ENCODE data around the gene CBLB.

Gene CBLB

GRCh38 chr3:105647047-105647446 lies 221.8 kb downstream of the CBLB start:
- H2AK5ac ChIP-seq (ENCODE audit: low read depth, low read length), result no peak overlapping the region
- WGBS, 2 donors (ENCODE audit: extremely low coverage in 2 of 2, insufficient read length in 2 of 2, insufficient replicate concordance in 1 of 2), result no CpG with 5 or more reads among the region's 2 CpGs
- H2BK120ac ChIP-seq (ENCODE audit: low read depth, low read length), result no peak overlapping the region
- no peak overlapping the region for H4K91ac ChIP-seq (ENCODE audit: low read depth, low read length, poor library complexity)
- H2AFZ ChIP-seq (ENCODE audit: low read length), result no peak overlapping the region
- H2BK5ac ChIP-seq (ENCODE audit: low read length), result no peak overlapping the region
- peaks cover 0 to 2% of the 10 kb centered on the region in 2 donors for H3K4me1 ChIP-seq (ENCODE audit: control insufficient read depth in 2 of 2, insufficient read depth in 1 of 2, low read depth in 1 of 2, low read length in 2 of 2)
- no peaks in the 10 kb centered on the region for H3K9me3 ChIP-seq (replicated peaks in 1 of 2; ENCODE audit: control insufficient read depth in 2 of 2, insufficient read depth in 1 of 2, low read depth in 1 of 2, low read length in 2 of 2)
- no peak overlapping the region for H3K4ac ChIP-seq (ENCODE audit: low read length)
- no peak overlapping the region for H3K23ac ChIP-seq (ENCODE audit: low read depth, low read length, poor library complexity)
- DNase-seq (ENCODE audit: low spot score), result no peak
- no peaks in the 10 kb centered on the region for H3K79me1 ChIP-seq (ENCODE audit: low read depth, low read length)
- no peak overlapping the region for H3K14ac ChIP-seq (ENCODE audit: low read length)
- H3K4me3 ChIP-seq (ENCODE audit: low read length in 2 of 2), result no peak overlapping the region
- no peak overlapping the region for H3K18ac ChIP-seq (ENCODE audit: low read length)
- H3K9ac ChIP-seq (ENCODE audit: low read depth, low read length, poor library complexity), result no peak overlapping the region
- H2BK15ac ChIP-seq (ENCODE audit: low read length), result no peak overlapping the region
- H2BK12ac ChIP-seq (ENCODE audit: low read length), result no peak overlapping the region
- no peak overlapping the region for H3K4me2 ChIP-seq (ENCODE audit: insufficient read depth, low read length, poor library complexity, severe bottlenecking)
- H3K36me3 ChIP-seq (replicated peaks in 1 of 2; ENCODE audit: control insufficient read depth in 2 of 2, insufficient read depth in 2 of 2, low read length in 2 of 2), result no peaks in the 10 kb centered on the region
- no peaks in the 10 kb centered on the region for H3K27me3 ChIP-seq (ENCODE audit: control insufficient read depth in 3 of 3, insufficient read depth in 3 of 3, low read depth in 1 of 3, low read length in 3 of 3)
- no peak overlapping the region for H3K27ac ChIP-seq (replicated peaks; ENCODE audit: low read length)
- no peak overlapping the region for H4K8ac ChIP-seq (ENCODE audit: low read depth, low read length)

DNA sequence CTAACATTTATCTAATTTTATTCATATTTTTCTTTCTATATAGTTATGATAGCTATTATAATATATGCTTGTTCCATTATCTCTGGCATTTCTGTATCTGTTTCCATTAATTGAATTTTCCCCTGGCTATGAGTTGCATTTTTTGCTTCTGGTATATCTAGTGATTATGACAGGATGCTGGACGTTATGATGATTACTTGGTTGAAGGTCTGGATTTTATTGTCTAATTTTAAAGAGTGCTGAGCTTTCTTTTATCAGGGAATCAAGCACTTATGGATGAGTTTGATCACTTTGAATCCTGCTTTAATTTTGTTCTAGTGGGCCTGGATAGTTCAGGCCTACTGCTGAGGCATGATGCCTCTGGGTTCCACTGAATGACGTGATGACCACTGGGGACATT lies 229.7 kb downstream of the CBLB start:
- Histone ChIP-seq H3K9ac (ENCODE audit: low read depth, low read length, poor library complexity) (no peak overlapping the region), H3K4me2 (ENCODE audit: insufficient read depth, low read length, poor library complexity, severe bottlenecking) (no peak overlapping the region), H3K9me3 (replicated peaks in 1 of 2; ENCODE audit: control insufficient read depth in 2 of 2, insufficient read depth in 1 of 2, low read depth in 1 of 2, low read length in 2 of 2) (no peaks in the 10 kb centered on the region), H2AK5ac (ENCODE audit: low read depth, low read length) (no peak overlapping the region), H3K4me3 (ENCODE audit: low read length in 2 of 2) (no peak overlapping the region), H4K8ac (ENCODE audit: low read depth, low read length) (no peak overlapping the region), H3K36me3 (replicated peaks in 1 of 2; ENCODE audit: control insufficient read depth in 2 of 2, insufficient read depth in 2 of 2, low read length in 2 of 2) (no peaks in the 10 kb centered on the region), H3K4me1 (ENCODE audit: control insufficient read depth in 2 of 2, insufficient read depth in 1 of 2, low read depth in 1 of 2, low read length in 2 of 2) (no peaks in the 10 kb centered on the region), H2BK120ac (ENCODE audit: low read depth, low read length) (no peak overlapping the region), H3K27ac (replicated peaks; ENCODE audit: low read length) (no peak overlapping the region), H3K27me3 (ENCODE audit: control insufficient read depth in 3 of 3, insufficient read depth in 3 of 3, low read depth in 1 of 3, low read length in 3 of 3) (no peaks in the 10 kb centered on the region), H2BK12ac (ENCODE audit: low read length) (no peak overlapping the region), H3K79me1 (ENCODE audit: low read depth, low read length) (no peaks in the 10 kb centered on the region), H3K23ac (ENCODE audit: low read depth, low read length, poor library complexity) (no peak overlapping the region), H3K18ac (ENCODE audit: low read length) (no peak overlapping the region), H2AFZ (ENCODE audit: low read length) (no peak overlapping the region), H3K14ac (ENCODE audit: low read length) (no peak overlapping the region), H4K91ac (ENCODE audit: low read depth, low read length, poor library complexity) (no peak overlapping the region), H2BK15ac (ENCODE audit: low read length) (no peak overlapping the region), H2BK5ac (ENCODE audit: low read length) (no peak overlapping the region), H3K4ac (ENCODE audit: low read length) (no peak overlapping the region)
- no peak for DNase-seq (ENCODE audit: low spot score)
- WGBS, 2 donors (ENCODE audit: extremely low coverage in 2 of 2, insufficient read length in 2 of 2, insufficient replicate concordance in 1 of 2), result no CpG with 5 or more reads among the region's 2 CpGs

- H3K27ac ChIP-seq (replicated peaks; ENCODE audit: low read length), result no peak overlapping the region
- H2AFZ ChIP-seq (ENCODE audit: low read length), result no peak overlapping the region
- no peak overlapping the region for H2BK12ac ChIP-seq (ENCODE audit: low read length)
- no peaks in the 10 kb centered on the region for H3K4me1 ChIP-seq (ENCODE audit: control insufficient read depth in 2 of 2, insufficient read depth in 1 of 2, low read depth in 1 of 2, low read length in 2 of 2)
- no peak overlapping the region for H2BK5ac ChIP-seq (ENCODE audit: low read length)
- H2BK15ac ChIP-seq (ENCODE audit: low read length), result no peak overlapping the region
- no peak overlapping the region for H4K91ac ChIP-seq (ENCODE audit: low read depth, low read length, poor library complexity)
- no peaks in the 10 kb centered on the region for H3K36me3 ChIP-seq (replicated peaks in 1 of 2; ENCODE audit: control insufficient read depth in 2 of 2, insufficient read depth in 2 of 2, low read length in 2 of 2)
- no peak overlapping the region for H3K4me3 ChIP-seq (ENCODE audit: low read length in 2 of 2)
- H3K18ac ChIP-seq (ENCODE audit: low read length), result no peak overlapping the region
- no peak overlapping the region for H2AK5ac ChIP-seq (ENCODE audit: low read depth, low read length)
- H3K4me2 ChIP-seq (ENCODE audit: insufficient read depth, low read length, poor library complexity, severe bottlenecking), result no peak overlapping the region
- H3K23ac ChIP-seq (ENCODE audit: low read depth, low read length, poor library complexity), result no peak overlapping the region
- no peaks in the 10 kb centered on the region for H3K9me3 ChIP-seq (replicated peaks in 1 of 2; ENCODE audit: control insufficient read depth in 2 of 2, insufficient read depth in 1 of 2, low read depth in 1 of 2, low read length in 2 of 2)
- no CpG with 5 or more reads among the region's 5 CpGs for WGBS, 2 donors (ENCODE audit: extremely low coverage in 2 of 2, insufficient read length in 2 of 2, insufficient replicate concordance in 1 of 2)
- no peak overlapping the region for H2BK120ac ChIP-seq (ENCODE audit: low read depth, low read length)
- H3K9ac ChIP-seq (ENCODE audit: low read depth, low read length, poor library complexity), result no peak overlapping the region
- no peak for DNase-seq (ENCODE audit: low spot score)
- H3K79me1 ChIP-seq (ENCODE audit: low read depth, low read length), result no peaks in the 10 kb centered on the region
- H4K8ac ChIP-seq (ENCODE audit: low read depth, low read length), result no peak overlapping the region
- H3K4ac ChIP-seq (ENCODE audit: low read length), result no peak overlapping the region
- H3K27me3 ChIP-seq (ENCODE audit: control insufficient read depth in 3 of 3, insufficient read depth in 3 of 3, low read depth in 1 of 3, low read length in 3 of 3), result no peaks in the 10 kb centered on the region
- no peak overlapping the region for H3K14ac ChIP-seq (ENCODE audit: low read length)
Observed at GRCh38 chr3:105634708-105635107, 234.1 kb downstream of the CBLB start.

- H3K36me3 ChIP-seq (replicated peaks in 1 of 2; ENCODE audit: control insufficient read depth in 2 of 2, insufficient read depth in 2 of 2, low read length in 2 of 2), result no peaks in the 10 kb centered on the region
- H2BK12ac ChIP-seq (ENCODE audit: low read length), result no peak overlapping the region
- no peak overlapping the region for H2BK5ac ChIP-seq (ENCODE audit: low read length)
- no peak overlapping the region for H3K4me3 ChIP-seq (ENCODE audit: low read length in 2 of 2)
- H3K4me1 ChIP-seq (ENCODE audit: control insufficient read depth in 2 of 2, insufficient read depth in 1 of 2, low read depth in 1 of 2, low read length in 2 of 2), result no peaks in the 10 kb centered on the region
- H3K18ac ChIP-seq (ENCODE audit: low read length), result no peak overlapping the region
- no peak overlapping the region for H3K4ac ChIP-seq (ENCODE audit: low read length)
- H3K27ac ChIP-seq (replicated peaks; ENCODE audit: low read length), result no peak overlapping the region
- no peaks in the 10 kb centered on the region for H3K79me1 ChIP-seq (ENCODE audit: low read depth, low read length)
- no peak overlapping the region for H4K91ac ChIP-seq (ENCODE audit: low read depth, low read length, poor library complexity)
- no peak overlapping the region for H3K9ac ChIP-seq (ENCODE audit: low read depth, low read length, poor library complexity)
- DNase-seq (ENCODE audit: low spot score), result no peak
- H3K9me3 ChIP-seq (replicated peaks in 1 of 2; ENCODE audit: control insufficient read depth in 2 of 2, insufficient read depth in 1 of 2, low read depth in 1 of 2, low read length in 2 of 2), result no peaks in the 10 kb centered on the region
- no peak overlapping the region for H2AK5ac ChIP-seq (ENCODE audit: low read depth, low read length)
- no peak overlapping the region for H2BK120ac ChIP-seq (ENCODE audit: low read depth, low read length)
- H3K14ac ChIP-seq (ENCODE audit: low read length), result no peak overlapping the region
- no peak overlapping the region for H3K4me2 ChIP-seq (ENCODE audit: insufficient read depth, low read length, poor library complexity, severe bottlenecking)
- H2BK15ac ChIP-seq (ENCODE audit: low read length), result no peak overlapping the region
- no peak overlapping the region for H2AFZ ChIP-seq (ENCODE audit: low read length)
- H4K8ac ChIP-seq (ENCODE audit: low read depth, low read length), result no peak overlapping the region
- no peaks in the 10 kb centered on the region for H3K27me3 ChIP-seq (ENCODE audit: control insufficient read depth in 3 of 3, insufficient read depth in 3 of 3, low read depth in 1 of 3, low read length in 3 of 3)
- no peak overlapping the region for H3K23ac ChIP-seq (ENCODE audit: low read depth, low read length, poor library complexity)
Observed at GRCh38 chr3:105629718-105630117, 239.1 kb downstream of the CBLB start.
